Esophagus muscularis mucosa (tissue), 3 donors: ENCODE results near the gene ZNF565.

ENCODE experiments used
- CTCF ChIP-seq, 3 experiments: fragments of 200-600 bp in 2 of 3; fragments of 450-650 bp in 1 of 3; sonication (generic) in 2 of 3; IDR thresholded peaks; one replicate each; pipeline ENCODE4 v1.5.1; 2017 to 2019; ENCODE audit warnings: antibody characterized with exemption in 3 of 3, mild to moderate bottlenecking in 2 of 3, moderate library complexity in 1 of 3
- POLR2AphosphoS5 ChIP-seq, 2 donors: sonication (generic); formaldehyde crosslinking; IDR thresholded peaks; one replicate each; pipeline ENCODE4 v1.6.1; 2017; ENCODE audit warnings: antibody characterized with exemption in 2 of 2

GRCh38 chr19:36236304-36236945 lies 22.0 kb upstream of the ZNF565 start:
- TF ChIP-seq CTCF (IDR thresholded peaks at IDR 0.05) (no peak), POLR2AphosphoS5 (IDR thresholded peaks at IDR 0.05) (no peak)
